Endothelial cell (in vitro differentiated cells): Measurements from ENCODE around the gene ATP1A4. TPM values are rescaled to one million over a fixed set of nuclear protein-coding genes. Genes with fewer than 3 reads are reported as not detected.

ENCODE experiments used
- DNase-seq: peaks from one replicate; pipeline ENCODE4 v3.0.0; 2021; ENCODE audit warnings: low spot score
- H3K27ac Mint-ChIP-seq: one replicate; pipeline ENCODE4 v1.8.0; 2021; ENCODE audit warnings: mixed read lengths, inconsistent platforms; ENCODE audit not compliant: unreplicated experiment
- H3K27me3 Mint-ChIP-seq: one replicate; pipeline ENCODE4 v1.8.0; 2021; ENCODE audit warnings: mild to moderate bottlenecking, moderate library complexity, mixed read lengths, inconsistent platforms; ENCODE audit not compliant: unreplicated experiment
- H3K36me3 Mint-ChIP-seq: one replicate; pipeline ENCODE4 v1.8.0; 2021; ENCODE audit warnings: mild to moderate bottlenecking, low read depth, mixed read lengths, inconsistent platforms; ENCODE audit not compliant: unreplicated experiment
- H3K4me1 Mint-ChIP-seq: one replicate; pipeline ENCODE4 v1.8.0; 2021; ENCODE audit warnings: mild to moderate bottlenecking, mixed read lengths, inconsistent platforms; ENCODE audit not compliant: unreplicated experiment
- H3K4me3 Mint-ChIP-seq: one replicate; pipeline ENCODE4 v1.8.0; 2021; ENCODE audit warnings: mild to moderate bottlenecking, mixed read lengths, inconsistent platforms; ENCODE audit not compliant: unreplicated experiment
- H3K9me3 Mint-ChIP-seq: one replicate; pipeline ENCODE4 v1.8.0; 2021; ENCODE audit warnings: mixed read lengths, inconsistent platforms; ENCODE audit not compliant: unreplicated experiment
- total RNA-seq: library from RNA; stranded (reverse); fragmentation: NEBNext Ultra II Directional; extraction: Animal tissue kit (Norgen Biotek cat#: 25700); gene quantifications from one replicate; pipeline ENCODE4 v1.2.1, GENCODE V29; 2021; ENCODE audit not compliant: unreplicated experiment
- TF ChIP-seq, protein P1 (sequence below): fragments of 200-600 bp; sonication (generic); IDR thresholded peaks from one replicate; pipeline ENCODE4 v1.5.0; 2021; ENCODE audit warnings: antibody characterized with exemption; ENCODE audit not compliant: unreplicated experiment

ATP1A4 gene
- total RNA-seq, 1 donor from 2014 or later = not detected

DNA sequence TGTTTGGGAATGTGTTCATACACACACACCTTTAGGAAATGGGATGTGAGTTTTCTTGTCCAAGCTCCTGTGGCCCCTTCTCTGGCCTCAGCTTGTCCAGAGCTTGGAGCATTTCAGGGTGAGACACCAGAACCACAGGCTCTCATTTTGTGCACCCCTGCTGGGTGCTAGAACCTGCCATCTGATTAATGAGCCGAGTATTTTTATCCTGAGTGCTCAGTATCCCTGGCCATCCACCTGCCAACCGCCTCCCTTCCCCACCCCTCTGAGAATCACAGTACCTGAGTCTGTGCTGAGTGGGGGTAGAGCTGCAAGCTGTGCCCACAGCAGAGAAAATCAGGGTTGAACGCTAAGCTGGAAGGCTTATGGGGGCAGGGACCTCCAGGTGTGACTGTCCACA is 40.4 kb downstream of the ATP1A4 start:
- TF ChIP-seq, protein P1, sequence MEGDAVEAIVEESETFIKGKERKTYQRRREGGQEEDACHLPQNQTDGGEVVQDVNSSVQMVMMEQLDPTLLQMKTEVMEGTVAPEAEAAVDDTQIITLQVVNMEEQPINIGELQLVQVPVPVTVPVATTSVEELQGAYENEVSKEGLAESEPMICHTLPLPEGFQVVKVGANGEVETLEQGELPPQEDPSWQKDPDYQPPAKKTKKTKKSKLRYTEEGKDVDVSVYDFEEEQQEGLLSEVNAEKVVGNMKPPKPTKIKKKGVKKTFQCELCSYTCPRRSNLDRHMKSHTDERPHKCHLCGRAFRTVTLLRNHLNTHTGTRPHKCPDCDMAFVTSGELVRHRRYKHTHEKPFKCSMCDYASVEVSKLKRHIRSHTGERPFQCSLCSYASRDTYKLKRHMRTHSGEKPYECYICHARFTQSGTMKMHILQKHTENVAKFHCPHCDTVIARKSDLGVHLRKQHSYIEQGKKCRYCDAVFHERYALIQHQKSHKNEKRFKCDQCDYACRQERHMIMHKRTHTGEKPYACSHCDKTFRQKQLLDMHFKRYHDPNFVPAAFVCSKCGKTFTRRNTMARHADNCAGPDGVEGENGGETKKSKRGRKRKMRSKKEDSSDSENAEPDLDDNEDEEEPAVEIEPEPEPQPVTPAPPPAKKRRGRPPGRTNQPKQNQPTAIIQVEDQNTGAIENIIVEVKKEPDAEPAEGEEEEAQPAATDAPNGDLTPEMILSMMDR = no peak
- no peak overlapping the region for H3K4me3 Mint-ChIP-seq
- H3K9me3 Mint-ChIP-seq = no peaks in the 10 kb centered on the region
- peaks cover 10% of the 10 kb centered on the region for H3K36me3 Mint-ChIP-seq
- no peak overlapping the region for H3K27ac Mint-ChIP-seq
- H3K4me1 Mint-ChIP-seq = peaks cover 2% of the 10 kb centered on the region
- DNase-seq = no peak
- peaks cover 3% of the 10 kb centered on the region for H3K27me3 Mint-ChIP-seq

DNA sequence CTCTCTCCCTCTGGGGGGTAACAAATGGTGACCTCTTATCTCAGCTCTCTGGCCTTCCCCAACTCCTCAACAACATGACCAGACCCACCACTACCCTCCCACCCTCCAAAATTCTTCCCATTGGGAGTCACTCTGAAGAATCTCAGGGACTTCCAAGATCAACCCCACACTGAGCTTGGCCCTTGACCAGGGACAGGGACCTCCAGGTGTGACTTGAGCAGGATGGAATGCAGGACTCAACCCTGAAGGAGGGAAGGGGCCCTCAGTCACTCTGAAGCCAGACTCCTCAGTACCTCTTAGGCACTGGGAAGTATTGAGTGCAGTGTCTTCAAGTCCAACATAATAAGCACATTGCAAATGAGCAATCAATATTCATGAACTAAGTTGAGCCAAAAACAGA is 40.8 kb downstream of the ATP1A4 start:
- no peak for DNase-seq
- no peak overlapping the region for H3K27ac Mint-ChIP-seq
- TF ChIP-seq, protein P1 = no peak
- peaks cover 5% of the 10 kb centered on the region for H3K27me3 Mint-ChIP-seq
- H3K9me3 Mint-ChIP-seq = no peaks in the 10 kb centered on the region
- H3K4me1 Mint-ChIP-seq = peaks cover 2% of the 10 kb centered on the region
- peaks cover 10% of the 10 kb centered on the region for H3K36me3 Mint-ChIP-seq
- no peak overlapping the region for H3K4me3 Mint-ChIP-seq

DNA sequence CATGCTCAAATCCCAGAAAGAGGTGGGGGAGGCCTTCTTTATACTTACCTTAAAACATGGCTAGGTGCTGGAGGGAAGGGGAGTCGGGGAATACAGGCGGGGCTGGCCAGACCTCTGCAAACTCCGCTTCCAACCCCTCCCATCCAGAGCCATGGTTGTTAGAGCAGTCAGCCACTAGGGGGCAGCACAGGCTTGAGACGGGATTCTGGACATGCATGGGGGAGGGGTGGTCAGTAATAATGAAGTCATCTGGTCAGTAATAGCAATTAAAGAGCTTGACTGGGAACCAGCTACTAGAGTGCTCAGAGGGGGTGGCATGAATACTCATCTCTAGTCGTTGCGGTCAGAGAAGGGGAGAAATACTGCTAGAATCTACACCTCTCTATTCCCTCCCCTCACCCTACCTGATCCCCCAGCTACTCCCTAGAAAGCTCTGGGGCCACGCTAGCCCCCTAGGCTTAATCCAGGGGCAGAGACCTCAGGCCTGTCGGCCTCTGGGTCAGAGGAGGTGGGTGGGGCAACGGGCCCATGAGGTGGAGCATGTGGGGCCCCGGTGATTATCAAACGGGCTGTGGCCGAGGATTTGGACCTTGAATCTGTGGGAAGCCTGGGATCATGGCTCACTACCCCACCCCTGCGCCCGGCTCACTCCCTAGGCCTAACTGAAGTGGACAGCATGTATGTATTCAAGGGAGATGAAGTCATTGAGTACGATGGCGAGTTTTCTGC is 41.9 kb downstream of the ATP1A4 start:
- TF ChIP-seq, protein P1 = peak; percentile 89
- DNase-seq = peak; percentile 94
- Mint-ChIP-seq H3K36me3 (peaks cover 10% of the 10 kb centered on the region), H3K27me3 (peaks cover 5% of the 10 kb centered on the region), H3K4me3 (no peak overlapping the region), H3K27ac (no peak overlapping the region), H3K4me1 (peaks cover 2% of the 10 kb centered on the region), H3K9me3 (no peaks in the 10 kb centered on the region)

GRCh38 chr1:160193832-160194736 is 42.7 kb downstream of the ATP1A4 start:
- H3K27ac Mint-ChIP-seq = no peak overlapping the region

More at GRCh38 chr1:160193832-160194736, 42.7 kb downstream of the ATP1A4 start:
- Mint-ChIP-seq H3K27me3 (peaks cover 5% of the 10 kb centered on the region), H3K4me1 (peaks cover 2% of the 10 kb centered on the region), H3K36me3 (peaks cover 6% of the 10 kb centered on the region), H3K9me3 (no peaks in the 10 kb centered on the region), H3K4me3 (no peak overlapping the region)
- DNase-seq = no peak
- TF ChIP-seq, protein P1 = no peak
